Suprapubic skin (tissue), 4 donors: ENCODE results near the gene RIOK1. TPM values are rescaled to one million over a fixed set of nuclear protein-coding genes. Genes with fewer than 3 reads are reported as not detected.

ENCODE experiments used
- DNase-seq, 2 donors: peaks; one replicate each; pipeline ENCODE4 v3.0.0-alpha.2; 2019; ENCODE audit warnings: low spot score in 2 of 2
- H3K27ac ChIP-seq: fragments of 200-600 bp; sonication (generic); one replicate; pipeline ENCODE4 v1.5.1; 2019
- H3K27me3 ChIP-seq: fragments of 200-600 bp; sonication (generic); one replicate; pipeline ENCODE4 v1.5.1; 2019
- H3K36me3 ChIP-seq: fragments of 200-600 bp; sonication (generic); one replicate; pipeline ENCODE4 v1.5.1; 2019
- H3K4me1 ChIP-seq: fragments of 200-600 bp; sonication (generic); one replicate; pipeline ENCODE4 v1.5.1; 2019
- H3K4me3 ChIP-seq: fragments of 200-600 bp; sonication (generic); one replicate; pipeline ENCODE4 v1.5.1; 2019; ENCODE audit warnings: mild to moderate bottlenecking
- H3K9me3 ChIP-seq: fragments of 200-600 bp; sonication (generic); one replicate; pipeline ENCODE4 v1.5.1; 2019
- CTCF ChIP-seq, 2 donors: fragments of 200-600 bp in 1 of 2; fragments of 450-650 bp in 1 of 2; sonication (generic) in 1 of 2; IDR thresholded peaks; one replicate each; pipeline ENCODE4 v1.5.1; 2016 to 2019; ENCODE audit warnings: antibody characterized with exemption in 2 of 2, mild to moderate bottlenecking in 1 of 2, moderate library complexity in 1 of 2
- EP300 ChIP-seq: sonication (generic); formaldehyde crosslinking; IDR thresholded peaks from one replicate; pipeline ENCODE4 v1.6.1; 2017; ENCODE audit warnings: antibody characterized with exemption
- POLR2A ChIP-seq, 2 donors: fragments of 450-650 bp; IDR thresholded peaks; one replicate each; pipeline ENCODE4 v1.6.1; 2017; ENCODE audit warnings: antibody characterized with exemption in 2 of 2, mild to moderate bottlenecking in 2 of 2, moderate library complexity in 2 of 2
- POLR2AphosphoS5 ChIP-seq, 3 donors: sonication (generic); formaldehyde crosslinking; IDR thresholded peaks; one replicate each; pipeline ENCODE4 v1.6.1; 2017; ENCODE audit warnings: antibody characterized with exemption in 3 of 3
- WGBS: methylation state at CpG from one replicate; pipeline ENCODE4 v1.1.5; 2018; 5-methylcytosine and 5-hydroxymethylcytosine counted together
- total RNA-seq, 4 donors: library from RNA; depleted of rRNA; stranded (reverse); fragments of >200 nt; gene quantifications; one replicate each; pipeline ENCODE4 v1.1.0, GENCODE V29; 2016

RIOK1 gene
- total RNA-seq, 4 donors from 2014 or later, result 18.6 to 24.6 (median 22.7) TPM

GRCh38 chr6:7431674-7432390, 42.2 kb downstream of the RIOK1 start:
- TF ChIP-seq EP300 (no peak), CTCF (IDR thresholded peaks at IDR 0.05) (no peak), POLR2A (IDR thresholded peaks at IDR 0.05) (no peak), POLR2AphosphoS5 (IDR thresholded peaks at IDR 0.05) (no peak)
- Histone ChIP-seq H3K36me3 (no peaks in the 10 kb centered on the region), H3K9me3 (no peaks in the 10 kb centered on the region), H3K27ac (no peak overlapping the region), H3K27me3 (no peaks in the 10 kb centered on the region), H3K4me1 (peaks cover 12% of the 10 kb centered on the region), H3K4me3 (no peak overlapping the region)
- 71% methylated on average over 20 of the region's 24 CpGs for WGBS
- DNase-seq, result no peak

GRCh38 chr6:7432391-7433120, 42.9 kb downstream of the RIOK1 start:
- DNase-seq, result no peak
- Histone ChIP-seq H3K4me1 (peaks cover 12% of the 10 kb centered on the region), H3K27ac (no peak overlapping the region), H3K4me3 (no peak overlapping the region), H3K9me3 (no peaks in the 10 kb centered on the region), H3K27me3 (no peaks in the 10 kb centered on the region), H3K36me3 (no peaks in the 10 kb centered on the region)
- no peak for TF ChIP-seq POLR2AphosphoS5 (IDR thresholded peaks at IDR 0.05)
- TF ChIP-seq EP300, result no peak
- no peak for TF ChIP-seq POLR2A (IDR thresholded peaks at IDR 0.05)
- TF ChIP-seq CTCF (IDR thresholded peaks at IDR 0.05), result no peak
- 72% methylated on average over 16 of the region's 16 CpGs for WGBS

- H3K36me3 ChIP-seq, result no peaks in the 10 kb centered on the region
- no peaks in the 10 kb centered on the region for H3K27me3 ChIP-seq
- TF ChIP-seq EP300, result no peak
- TF ChIP-seq POLR2A (IDR thresholded peaks at IDR 0.05), result no peak
- TF ChIP-seq CTCF (IDR thresholded peaks at IDR 0.05), result no peak
- no peak for TF ChIP-seq POLR2AphosphoS5 (IDR thresholded peaks at IDR 0.05)
- H3K9me3 ChIP-seq, result no peaks in the 10 kb centered on the region
- peaks cover 12% of the 10 kb centered on the region for H3K4me1 ChIP-seq
- no peak overlapping the region for H3K4me3 ChIP-seq
- WGBS, result 47% methylated on average over 5 of the region's 5 CpGs
- H3K27ac ChIP-seq, result no peak overlapping the region
- DNase-seq, result no peak
Observed at GRCh38 chr6:7433121-7433617, 43.6 kb downstream of the RIOK1 start.

GRCh38 chr6:7434672-7435071, 45.1 kb downstream of the RIOK1 start:
- Histone ChIP-seq H3K36me3 (no peaks in the 10 kb centered on the region), H3K27ac (no peak overlapping the region), H3K4me3 (no peak overlapping the region), H3K27me3 (no peaks in the 10 kb centered on the region), H3K9me3 (no peaks in the 10 kb centered on the region), H3K4me1 (peaks cover 12% of the 10 kb centered on the region)
- no peak for DNase-seq
- no peak for TF ChIP-seq CTCF (IDR thresholded peaks at IDR 0.05)
- TF ChIP-seq EP300, result no peak
- no peak for TF ChIP-seq POLR2AphosphoS5 (IDR thresholded peaks at IDR 0.05)
- TF ChIP-seq POLR2A (IDR thresholded peaks at IDR 0.05), result no peak
- WGBS, result 74% methylated on average over 1 of the region's 1 CpG

- Histone ChIP-seq H3K4me3 (no peak overlapping the region), H3K27ac (no peak overlapping the region), H3K9me3 (no peaks in the 10 kb centered on the region), H3K27me3 (no peaks in the 10 kb centered on the region), H3K36me3 (no peaks in the 10 kb centered on the region), H3K4me1 (peaks cover 2% of the 10 kb centered on the region)
- no peak for DNase-seq
- TF ChIP-seq CTCF (IDR thresholded peaks at IDR 0.05) (no peak), POLR2AphosphoS5 (IDR thresholded peaks at IDR 0.05) (no peak), EP300 (no peak), POLR2A (IDR thresholded peaks at IDR 0.05) (no peak)
- 97% methylated on average over 3 of the region's 3 CpGs for WGBS
Observed at GRCh38 chr6:7438011-7438410, 48.4 kb downstream of the RIOK1 start.
